ENCODE data around the gene DOCK2. TPM values are rescaled to one million over a fixed set of nuclear protein-coding genes. Genes with fewer than 3 reads are reported as not detected.

Gene DOCK2
- total RNA-seq, 4 donors from 2014 or later, result 2.0 to 17.4 (median 7.5) TPM

DNA sequence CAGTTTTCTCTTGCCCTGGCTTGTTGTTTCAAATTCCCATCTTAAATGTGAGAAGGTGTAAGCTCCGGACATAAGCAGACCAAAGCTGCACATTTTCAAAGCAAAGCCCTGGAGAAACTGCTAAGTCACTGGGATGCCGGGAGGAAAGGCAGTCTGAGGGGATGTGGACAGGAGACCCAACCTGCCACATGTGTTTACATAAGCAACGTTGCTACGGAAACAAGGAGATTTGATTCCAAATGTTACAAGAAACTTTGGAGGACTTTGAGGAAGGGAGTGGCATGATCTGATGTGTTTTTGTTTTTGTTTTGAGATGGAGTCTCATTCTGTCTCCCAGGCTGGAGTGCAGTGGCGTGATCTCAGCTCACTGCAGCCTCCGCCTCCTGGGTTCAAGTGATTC, 368.9 kb downstream of the DOCK2 start:
- no peaks in the 10 kb centered on the region for H3K4me1 ChIP-seq
- H3K9me3 ChIP-seq, result no peaks in the 10 kb centered on the region
- no peak overlapping the region for H3K27ac ChIP-seq
- intact Hi-C loops (cut with DNase I; ENCODE audit: low total_unique reads), result no loop called here
- DNase-seq, result no peak
- H3K27me3 ChIP-seq, result no peaks in the 10 kb centered on the region
- no peaks in the 10 kb centered on the region for H3K36me3 ChIP-seq
- no peak overlapping the region for H3K4me3 ChIP-seq
- TF ChIP-seq, protein P1, sequence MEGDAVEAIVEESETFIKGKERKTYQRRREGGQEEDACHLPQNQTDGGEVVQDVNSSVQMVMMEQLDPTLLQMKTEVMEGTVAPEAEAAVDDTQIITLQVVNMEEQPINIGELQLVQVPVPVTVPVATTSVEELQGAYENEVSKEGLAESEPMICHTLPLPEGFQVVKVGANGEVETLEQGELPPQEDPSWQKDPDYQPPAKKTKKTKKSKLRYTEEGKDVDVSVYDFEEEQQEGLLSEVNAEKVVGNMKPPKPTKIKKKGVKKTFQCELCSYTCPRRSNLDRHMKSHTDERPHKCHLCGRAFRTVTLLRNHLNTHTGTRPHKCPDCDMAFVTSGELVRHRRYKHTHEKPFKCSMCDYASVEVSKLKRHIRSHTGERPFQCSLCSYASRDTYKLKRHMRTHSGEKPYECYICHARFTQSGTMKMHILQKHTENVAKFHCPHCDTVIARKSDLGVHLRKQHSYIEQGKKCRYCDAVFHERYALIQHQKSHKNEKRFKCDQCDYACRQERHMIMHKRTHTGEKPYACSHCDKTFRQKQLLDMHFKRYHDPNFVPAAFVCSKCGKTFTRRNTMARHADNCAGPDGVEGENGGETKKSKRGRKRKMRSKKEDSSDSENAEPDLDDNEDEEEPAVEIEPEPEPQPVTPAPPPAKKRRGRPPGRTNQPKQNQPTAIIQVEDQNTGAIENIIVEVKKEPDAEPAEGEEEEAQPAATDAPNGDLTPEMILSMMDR (IDR thresholded peaks at IDR 0.05), result no peak
- no peak for TF ChIP-seq POLR2A (IDR thresholded peaks at IDR 0.05)

DNA sequence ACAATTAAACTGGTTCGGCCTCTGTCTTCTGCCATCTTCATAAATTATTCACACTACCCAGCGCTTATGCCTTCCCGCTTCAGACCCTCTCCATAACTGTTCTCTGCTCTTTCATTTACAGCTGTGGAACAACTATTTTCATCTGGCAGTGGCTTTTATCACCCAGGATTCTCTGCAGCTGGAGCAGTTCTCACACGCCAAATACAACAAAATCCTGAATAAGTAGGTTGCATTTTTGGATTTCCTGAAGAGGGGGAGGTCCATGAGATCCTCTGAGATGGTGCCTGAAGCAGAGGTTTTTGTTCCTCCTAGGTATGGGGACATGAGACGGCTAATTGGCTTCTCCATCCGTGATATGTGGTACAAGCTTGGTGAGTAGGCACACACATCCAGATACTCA, 371.3 kb downstream of the DOCK2 start:
- H3K9me3 ChIP-seq, result no peaks in the 10 kb centered on the region
- H3K4me3 ChIP-seq, result no peak overlapping the region
- DNase-seq, result no peak
- intact Hi-C loops (cut with DNase I; ENCODE audit: low total_unique reads), result no loop called here
- TF ChIP-seq, protein P1 (IDR thresholded peaks at IDR 0.05), result no peak
- TF ChIP-seq POLR2A (IDR thresholded peaks at IDR 0.05), result no peak
- H3K27ac ChIP-seq, result no peak overlapping the region
- H3K27me3 ChIP-seq, result no peaks in the 10 kb centered on the region
- no peaks in the 10 kb centered on the region for H3K36me3 ChIP-seq
- no peaks in the 10 kb centered on the region for H3K4me1 ChIP-seq

DNA sequence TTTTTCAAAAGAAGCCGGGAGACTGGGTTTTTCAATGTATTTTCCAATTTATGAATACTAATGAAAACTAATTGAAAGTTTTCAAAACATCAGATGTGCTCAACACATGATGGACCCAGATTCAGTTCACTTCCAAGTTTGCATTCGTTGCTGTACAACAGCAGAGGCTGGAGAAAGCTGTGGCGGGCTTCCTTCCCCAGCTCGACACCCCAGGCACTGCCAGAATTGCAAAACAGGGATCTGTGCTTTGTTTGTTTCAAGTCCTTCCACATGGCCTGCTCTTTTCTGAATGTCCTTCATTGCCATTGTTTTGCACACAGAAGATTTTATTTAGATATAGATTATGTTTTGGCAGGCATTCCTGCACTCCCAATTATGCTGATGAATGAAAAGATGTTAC, 373.5 kb downstream of the DOCK2 start:
- intact Hi-C loops (cut with DNase I; ENCODE audit: low total_unique reads), result no loop called here
- DNase-seq, result no peak
- TF ChIP-seq, protein P1 (IDR thresholded peaks at IDR 0.05), result no peak
- no peak for TF ChIP-seq POLR2A (IDR thresholded peaks at IDR 0.05)
- Histone ChIP-seq H3K27me3 (no peaks in the 10 kb centered on the region), H3K4me3 (no peak overlapping the region), H3K4me1 (no peaks in the 10 kb centered on the region), H3K27ac (no peak overlapping the region), H3K9me3 (no peaks in the 10 kb centered on the region), H3K36me3 (no peaks in the 10 kb centered on the region)

DNA sequence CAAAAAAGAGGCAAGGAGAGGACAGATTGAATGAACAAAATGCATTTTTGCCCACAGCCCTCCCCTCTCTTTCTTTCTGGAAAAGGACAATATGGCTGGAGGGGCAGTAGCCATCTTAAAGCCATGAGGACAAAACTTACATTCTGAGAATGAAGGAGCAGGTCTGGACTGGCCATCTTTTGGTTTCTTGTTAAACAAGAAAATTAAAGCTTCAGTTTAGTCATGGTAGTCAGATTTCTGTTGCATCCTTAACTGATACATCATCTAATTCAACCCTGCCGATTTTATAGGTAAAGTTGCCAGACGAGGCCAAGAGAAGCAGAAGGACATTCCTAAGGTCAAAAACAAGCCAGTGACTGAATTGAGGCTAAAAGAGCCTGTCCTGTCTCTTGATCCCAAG, 374.7 kb downstream of the DOCK2 start:
- Histone ChIP-seq H3K4me1 (no peaks in the 10 kb centered on the region), H3K27me3 (no peaks in the 10 kb centered on the region), H3K27ac (no peak overlapping the region), H3K9me3 (no peaks in the 10 kb centered on the region), H3K4me3 (no peak overlapping the region), H3K36me3 (no peaks in the 10 kb centered on the region)
- DNase-seq, result no peak
- intact Hi-C loops (cut with DNase I; ENCODE audit: low total_unique reads), result no loop called here
- TF ChIP-seq, protein P1 (IDR thresholded peaks at IDR 0.05), result no peak
- TF ChIP-seq POLR2A (IDR thresholded peaks at IDR 0.05), result no peak

DNA sequence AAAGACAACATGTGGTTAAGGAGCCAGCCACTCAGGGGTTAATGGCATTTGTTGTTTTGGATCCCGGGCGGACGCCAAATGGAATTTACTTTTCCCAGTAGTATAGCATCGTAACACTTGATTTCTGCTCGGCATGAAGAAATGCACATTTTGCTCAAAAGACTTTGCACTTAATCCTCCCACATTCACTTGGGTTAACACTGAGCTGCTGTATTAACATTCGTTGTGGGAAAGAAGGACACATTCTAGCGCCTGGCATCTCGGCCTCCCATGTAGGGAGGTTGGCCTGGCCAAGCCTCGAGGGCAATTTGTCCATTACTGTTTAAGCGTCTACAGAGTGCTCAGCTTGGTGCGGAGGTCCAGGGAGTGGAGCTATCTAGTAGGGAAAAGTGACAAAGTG, 375.5 kb downstream of the DOCK2 start:
- TF ChIP-seq, protein P1 (IDR thresholded peaks at IDR 0.05), result no peak
- no peak for TF ChIP-seq POLR2A (IDR thresholded peaks at IDR 0.05)
- intact Hi-C loops (cut with DNase I; ENCODE audit: low total_unique reads), result no loop called here
- H3K4me3 ChIP-seq, result no peak overlapping the region
- H3K27ac ChIP-seq, result no peak overlapping the region
- no peaks in the 10 kb centered on the region for H3K27me3 ChIP-seq
- no peak for DNase-seq
- no peaks in the 10 kb centered on the region for H3K9me3 ChIP-seq
- no peaks in the 10 kb centered on the region for H3K36me3 ChIP-seq
- H3K4me1 ChIP-seq, result no peaks in the 10 kb centered on the region

Measured in uterus (tissue), 4 donors.